ENCODE results near the gene RAD51B.

RAD51B gene

DNA sequence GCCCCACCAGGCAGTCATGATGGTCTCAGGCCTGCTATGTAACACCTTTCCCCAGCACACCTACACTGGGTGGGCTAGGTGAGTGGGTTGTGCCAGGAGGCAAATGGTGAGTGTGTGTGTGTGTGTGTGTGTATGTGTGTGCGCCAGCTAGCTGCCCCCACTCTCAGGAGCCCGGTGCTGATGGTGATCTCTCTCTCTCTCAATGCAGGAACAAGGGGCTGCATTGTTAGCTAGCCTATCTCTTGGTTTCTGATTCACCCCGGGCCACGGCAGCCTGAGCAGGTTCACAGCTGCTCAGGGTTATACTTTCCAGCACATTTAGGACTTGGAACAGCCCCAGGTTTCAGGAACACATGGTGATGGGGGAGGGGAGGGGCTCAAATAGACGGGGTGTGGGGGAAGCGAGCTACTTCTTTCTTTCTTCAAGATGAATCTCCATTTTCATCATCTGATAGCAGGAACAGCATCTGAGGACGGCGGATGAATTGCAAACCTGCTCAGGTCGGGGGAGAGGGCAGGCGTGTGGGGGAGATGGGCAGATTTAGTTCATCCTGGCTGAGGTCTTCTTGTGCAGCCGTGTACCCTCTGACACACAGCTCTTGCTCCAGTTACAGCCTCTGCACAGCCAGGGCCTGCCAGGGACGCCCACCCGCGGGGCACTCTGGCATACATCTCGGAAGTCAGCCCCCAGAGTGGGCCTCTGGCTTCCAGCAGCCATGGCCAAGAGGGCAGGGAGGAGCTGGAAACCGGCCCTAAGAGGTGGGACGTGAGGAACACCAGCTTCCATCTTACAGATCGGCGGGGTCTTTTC is 835.6 kb downstream of the RAD51B start:
- H3K4me3 ChIP-seq (ENCODE audit: low read depth, low read length), result no peak overlapping the region
- TF ChIP-seq, protein P1, sequence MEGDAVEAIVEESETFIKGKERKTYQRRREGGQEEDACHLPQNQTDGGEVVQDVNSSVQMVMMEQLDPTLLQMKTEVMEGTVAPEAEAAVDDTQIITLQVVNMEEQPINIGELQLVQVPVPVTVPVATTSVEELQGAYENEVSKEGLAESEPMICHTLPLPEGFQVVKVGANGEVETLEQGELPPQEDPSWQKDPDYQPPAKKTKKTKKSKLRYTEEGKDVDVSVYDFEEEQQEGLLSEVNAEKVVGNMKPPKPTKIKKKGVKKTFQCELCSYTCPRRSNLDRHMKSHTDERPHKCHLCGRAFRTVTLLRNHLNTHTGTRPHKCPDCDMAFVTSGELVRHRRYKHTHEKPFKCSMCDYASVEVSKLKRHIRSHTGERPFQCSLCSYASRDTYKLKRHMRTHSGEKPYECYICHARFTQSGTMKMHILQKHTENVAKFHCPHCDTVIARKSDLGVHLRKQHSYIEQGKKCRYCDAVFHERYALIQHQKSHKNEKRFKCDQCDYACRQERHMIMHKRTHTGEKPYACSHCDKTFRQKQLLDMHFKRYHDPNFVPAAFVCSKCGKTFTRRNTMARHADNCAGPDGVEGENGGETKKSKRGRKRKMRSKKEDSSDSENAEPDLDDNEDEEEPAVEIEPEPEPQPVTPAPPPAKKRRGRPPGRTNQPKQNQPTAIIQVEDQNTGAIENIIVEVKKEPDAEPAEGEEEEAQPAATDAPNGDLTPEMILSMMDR (IDR thresholded peaks at IDR 0.05; ENCODE audit: low read depth, low read length, missing control alignments), result no peak
- no peak for DNase-seq (ENCODE audit: low read depth)

GRCh38 chr14:68655911-68656316 is 836.3 kb downstream of the RAD51B start:
- TF ChIP-seq, protein P1 (IDR thresholded peaks at IDR 0.05; ENCODE audit: low read depth, low read length, missing control alignments), result no peak
- DNase-seq (ENCODE audit: low read depth), result no peak
- H3K4me3 ChIP-seq (ENCODE audit: low read depth, low read length), result no peak overlapping the region

DNA sequence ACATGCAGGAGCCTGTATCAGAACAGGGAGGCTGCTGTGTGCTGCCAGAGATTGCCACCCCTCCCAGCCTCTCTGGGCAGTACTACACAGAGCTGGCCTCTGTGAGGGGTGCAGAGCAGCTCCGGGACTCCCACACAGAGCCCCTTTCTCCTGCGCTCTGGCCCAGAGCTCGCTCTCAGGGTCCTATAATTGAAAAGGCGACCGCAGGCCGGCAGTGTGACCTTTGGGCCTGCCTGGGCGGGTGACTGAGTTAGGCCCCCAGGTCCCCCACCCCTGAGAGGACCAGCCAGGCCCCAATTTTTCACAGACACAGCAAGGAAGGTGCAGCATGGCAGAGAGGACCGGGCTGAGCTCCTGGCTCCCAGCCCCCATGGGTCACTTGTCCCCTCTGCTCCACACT is 836.9 kb downstream of the RAD51B start:
- DNase-seq (ENCODE audit: low read depth), result no peak
- TF ChIP-seq, protein P1 (IDR thresholded peaks at IDR 0.05; ENCODE audit: low read depth, low read length, missing control alignments), result no peak
- no peak overlapping the region for H3K4me3 ChIP-seq (ENCODE audit: low read depth, low read length)

DNA sequence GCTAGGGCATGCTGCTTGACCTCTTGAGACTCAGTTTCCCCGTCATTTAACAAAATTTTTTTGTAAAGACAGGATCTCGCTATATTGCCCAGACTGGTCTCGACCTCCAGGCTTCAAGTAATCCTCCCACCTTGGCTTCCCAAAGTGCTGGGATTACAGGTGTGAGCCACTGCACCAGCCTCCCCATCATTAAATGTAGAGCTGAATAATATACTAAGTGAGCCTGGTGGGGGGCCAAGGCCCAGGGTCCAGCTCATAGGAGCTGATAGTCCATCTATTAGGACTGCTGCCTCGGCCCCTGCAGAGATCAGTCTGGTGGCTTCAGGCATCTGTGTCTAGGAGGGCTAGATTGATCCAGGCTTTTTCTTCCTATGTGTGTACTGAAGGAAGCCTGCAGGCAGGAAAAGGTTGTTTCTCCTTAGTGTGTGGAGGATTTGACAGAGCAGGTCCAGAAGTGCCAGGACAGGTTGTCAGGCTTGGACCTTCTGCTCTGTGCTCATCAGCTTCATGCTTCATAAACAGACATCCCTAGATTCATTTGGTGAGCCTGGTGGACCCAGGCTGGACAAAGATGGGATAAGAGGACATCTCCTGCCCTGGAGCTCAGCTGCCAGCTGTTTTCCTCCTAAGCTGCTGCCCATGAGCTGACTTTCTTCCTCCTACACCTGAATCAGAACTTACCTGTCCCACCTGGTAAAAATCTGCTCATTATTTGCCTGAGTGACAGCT is 837.9 kb downstream of the RAD51B start:
- no peak for DNase-seq (ENCODE audit: low read depth)
- TF ChIP-seq, protein P1 (IDR thresholded peaks at IDR 0.05; ENCODE audit: low read depth, low read length, missing control alignments), result no peak
- no peak overlapping the region for H3K4me3 ChIP-seq (ENCODE audit: low read depth, low read length)

- DNase-seq (ENCODE audit: low read depth), result no peak
- TF ChIP-seq, protein P1 (IDR thresholded peaks at IDR 0.05; ENCODE audit: low read depth, low read length, missing control alignments), result no peak
- no peak overlapping the region for H3K4me3 ChIP-seq (ENCODE audit: low read depth, low read length)
Observed at GRCh38 chr14:68658029-68658509, 838.5 kb downstream of the RAD51B start.

DNA sequence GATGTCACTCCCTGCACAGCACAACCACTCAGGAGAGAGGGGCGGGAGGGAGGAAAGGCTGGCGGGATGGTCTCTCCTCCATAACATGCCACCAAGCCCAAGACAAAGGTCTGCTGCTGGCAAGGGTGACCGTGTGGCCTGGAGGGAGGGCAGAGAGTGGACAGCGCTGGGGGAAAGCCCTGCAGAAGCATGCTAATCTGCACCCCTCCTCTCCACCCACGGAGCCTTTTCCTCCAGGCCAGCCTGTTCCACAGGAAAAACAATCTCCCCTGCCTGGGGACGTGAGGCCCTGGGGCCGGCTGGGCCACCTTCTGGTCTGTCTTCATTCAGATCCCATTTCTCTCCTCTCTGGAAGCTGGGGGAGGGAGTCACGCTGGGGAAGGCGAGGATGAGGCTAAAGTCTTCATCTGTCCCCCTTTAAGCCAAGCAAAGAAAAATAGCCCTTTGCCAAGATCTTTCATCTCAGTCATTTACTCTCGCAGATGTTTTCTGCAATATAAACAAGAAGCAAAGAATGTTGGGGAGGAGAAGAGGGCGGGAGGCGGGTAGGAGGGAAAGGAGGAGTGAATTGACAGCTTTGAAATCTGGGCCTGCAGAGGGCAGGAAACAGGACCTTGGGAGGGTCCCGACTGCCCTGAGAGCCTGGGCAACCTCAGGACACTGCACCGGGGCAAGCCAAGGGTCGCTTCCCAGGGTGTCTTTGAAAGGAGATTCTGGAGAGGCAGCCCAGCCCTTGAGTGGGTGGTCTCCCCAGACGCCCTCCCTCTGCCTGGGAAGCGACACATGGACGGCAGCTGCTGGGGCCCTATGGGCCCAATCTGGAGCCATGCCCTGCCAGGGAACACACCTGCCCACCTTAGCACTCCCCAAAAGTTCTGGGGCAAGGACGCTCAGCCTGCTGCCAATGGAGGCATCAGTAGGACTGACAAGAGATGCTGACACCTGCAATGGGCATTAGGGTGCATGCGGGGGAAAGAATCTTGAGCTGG is 839.7 kb downstream of the RAD51B start:
- no peak for DNase-seq (ENCODE audit: low read depth)
- TF ChIP-seq, protein P1 (IDR thresholded peaks at IDR 0.05; ENCODE audit: low read depth, low read length, missing control alignments), result no peak
- H3K4me3 ChIP-seq (ENCODE audit: low read depth, low read length), result no peak overlapping the region
